ENCODE data around the gene KDM4B.

Gene KDM4B

DNA sequence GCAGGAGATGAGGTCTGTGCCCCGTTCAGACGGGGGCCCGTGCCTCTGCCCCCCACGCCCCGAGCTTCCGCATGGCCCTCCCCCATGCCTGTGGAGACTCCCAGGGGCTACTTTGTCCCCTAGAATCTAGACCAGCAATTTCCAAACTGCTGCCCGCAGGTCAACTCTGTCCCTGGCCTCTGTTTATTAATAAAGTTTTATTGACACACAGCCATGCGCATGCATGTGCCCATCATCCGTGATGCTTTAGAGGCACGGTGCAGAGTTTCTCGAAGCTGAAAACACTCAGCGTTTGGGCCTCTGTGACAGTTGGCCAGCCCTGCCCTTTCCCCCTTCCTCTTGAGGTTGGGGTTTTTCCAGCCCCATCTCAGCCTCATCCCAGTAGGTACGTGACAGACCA is 140.0 kb downstream of the KDM4B start:
- H3K4me3 ChIP-seq (ENCODE audit: low read depth, low read length), result no peak overlapping the region
- H3K27me3 ChIP-seq (replicated peaks), result no peaks in the 10 kb centered on the region
- no peaks in the 10 kb centered on the region for H3K36me3 ChIP-seq (replicated peaks)
- no peak for DNase-seq
- in situ Hi-C loops (cut with HindIII; ENCODE audit: low pct_ligation_motif_present, low sequenced_read_pairs), result no loop called here
- no peak overlapping the region for H3K27ac ChIP-seq
- TF ChIP-seq, protein P1, sequence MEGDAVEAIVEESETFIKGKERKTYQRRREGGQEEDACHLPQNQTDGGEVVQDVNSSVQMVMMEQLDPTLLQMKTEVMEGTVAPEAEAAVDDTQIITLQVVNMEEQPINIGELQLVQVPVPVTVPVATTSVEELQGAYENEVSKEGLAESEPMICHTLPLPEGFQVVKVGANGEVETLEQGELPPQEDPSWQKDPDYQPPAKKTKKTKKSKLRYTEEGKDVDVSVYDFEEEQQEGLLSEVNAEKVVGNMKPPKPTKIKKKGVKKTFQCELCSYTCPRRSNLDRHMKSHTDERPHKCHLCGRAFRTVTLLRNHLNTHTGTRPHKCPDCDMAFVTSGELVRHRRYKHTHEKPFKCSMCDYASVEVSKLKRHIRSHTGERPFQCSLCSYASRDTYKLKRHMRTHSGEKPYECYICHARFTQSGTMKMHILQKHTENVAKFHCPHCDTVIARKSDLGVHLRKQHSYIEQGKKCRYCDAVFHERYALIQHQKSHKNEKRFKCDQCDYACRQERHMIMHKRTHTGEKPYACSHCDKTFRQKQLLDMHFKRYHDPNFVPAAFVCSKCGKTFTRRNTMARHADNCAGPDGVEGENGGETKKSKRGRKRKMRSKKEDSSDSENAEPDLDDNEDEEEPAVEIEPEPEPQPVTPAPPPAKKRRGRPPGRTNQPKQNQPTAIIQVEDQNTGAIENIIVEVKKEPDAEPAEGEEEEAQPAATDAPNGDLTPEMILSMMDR (IDR thresholded peaks at IDR 0.05; ENCODE audit: low read depth, low read length, missing control alignments), result no peak

DNA sequence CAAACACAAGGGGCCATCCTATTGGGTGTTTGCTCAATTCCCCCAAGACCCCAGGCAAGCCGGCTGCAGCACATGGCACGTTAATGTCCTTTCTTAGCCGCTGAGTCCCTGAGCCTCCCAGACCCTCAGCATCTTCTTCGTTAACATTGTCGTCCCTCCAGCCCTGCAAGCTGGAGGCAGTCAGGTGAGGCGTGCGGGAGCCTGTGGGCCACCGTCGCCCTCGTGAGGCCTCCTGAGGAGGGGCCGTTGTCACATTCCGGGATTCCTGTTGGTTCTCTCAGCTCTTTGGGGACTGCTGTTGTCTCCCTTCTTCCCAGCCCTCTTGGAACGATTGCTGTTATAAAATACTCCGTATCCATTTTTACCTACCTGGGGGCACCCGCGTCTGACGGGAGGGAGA is 140.6 kb downstream of the KDM4B start:
- TF ChIP-seq, protein P1 (IDR thresholded peaks at IDR 0.05; ENCODE audit: low read depth, low read length, missing control alignments), result no peak
- no peaks in the 10 kb centered on the region for H3K36me3 ChIP-seq (replicated peaks)
- H3K27me3 ChIP-seq (replicated peaks), result no peaks in the 10 kb centered on the region
- in situ Hi-C loops (cut with HindIII; ENCODE audit: low pct_ligation_motif_present, low sequenced_read_pairs), result no loop called here
- no peak for DNase-seq
- H3K27ac ChIP-seq, result no peak overlapping the region
- H3K4me3 ChIP-seq (ENCODE audit: low read depth, low read length), result no peak overlapping the region

DNA sequence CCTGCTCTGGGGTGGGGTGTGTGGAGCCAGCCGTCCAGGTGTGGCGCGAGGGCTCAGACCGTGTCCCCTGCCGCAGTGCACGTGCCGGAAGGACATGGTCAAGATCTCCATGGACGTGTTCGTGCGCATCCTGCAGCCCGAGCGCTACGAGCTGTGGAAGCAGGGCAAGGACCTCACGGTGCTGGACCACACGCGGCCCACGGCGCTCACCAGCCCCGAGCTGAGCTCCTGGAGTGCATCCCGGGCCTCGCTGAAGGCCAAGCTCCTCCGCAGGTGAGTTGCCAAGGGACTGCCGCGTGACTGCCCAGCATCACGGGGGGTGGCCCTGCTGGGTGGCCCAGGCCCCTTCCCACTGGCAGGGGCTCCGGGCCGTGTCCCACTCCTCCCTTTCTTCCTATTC is 141.6 kb downstream of the KDM4B start:
- Histone ChIP-seq H3K4me3 (ENCODE audit: low read depth, low read length) (no peak overlapping the region), H3K27ac (no peak overlapping the region), H3K36me3 (replicated peaks) (no peaks in the 10 kb centered on the region), H3K27me3 (replicated peaks) (no peaks in the 10 kb centered on the region)
- no peak for DNase-seq
- TF ChIP-seq, protein P1 (IDR thresholded peaks at IDR 0.05; ENCODE audit: low read depth, low read length, missing control alignments), result no peak
- in situ Hi-C loops (cut with HindIII; ENCODE audit: low pct_ligation_motif_present, low sequenced_read_pairs), result no loop called here

DNA sequence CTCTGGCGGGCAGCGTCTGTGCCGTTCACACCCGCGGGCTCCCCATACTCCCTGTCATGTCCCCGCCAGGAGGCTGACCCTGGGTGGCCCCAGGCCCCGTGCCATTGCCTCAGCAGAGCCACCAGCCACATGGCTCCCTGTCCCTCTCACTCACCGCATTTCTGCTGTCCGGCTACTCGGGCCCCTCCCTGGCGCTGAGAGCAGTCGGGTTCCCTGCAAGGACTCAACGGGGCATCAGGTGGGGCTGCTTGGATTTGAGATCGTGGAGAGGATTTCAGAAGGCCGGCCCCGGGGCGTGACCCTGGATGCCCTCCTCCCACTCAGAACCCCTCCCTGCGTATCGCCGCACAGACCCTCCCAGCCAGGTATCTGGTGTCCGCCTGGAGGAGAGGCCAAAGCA is 142.1 kb downstream of the KDM4B start:
- DNase-seq, result no peak
- in situ Hi-C loops (cut with HindIII; ENCODE audit: low pct_ligation_motif_present, low sequenced_read_pairs), result no loop called here
- Histone ChIP-seq H3K27me3 (replicated peaks) (no peaks in the 10 kb centered on the region), H3K27ac (no peak overlapping the region), H3K4me3 (ENCODE audit: low read depth, low read length) (no peak overlapping the region), H3K36me3 (replicated peaks) (no peaks in the 10 kb centered on the region)
- TF ChIP-seq, protein P1 (IDR thresholded peaks at IDR 0.05; ENCODE audit: low read depth, low read length, missing control alignments), result no peak

DNA sequence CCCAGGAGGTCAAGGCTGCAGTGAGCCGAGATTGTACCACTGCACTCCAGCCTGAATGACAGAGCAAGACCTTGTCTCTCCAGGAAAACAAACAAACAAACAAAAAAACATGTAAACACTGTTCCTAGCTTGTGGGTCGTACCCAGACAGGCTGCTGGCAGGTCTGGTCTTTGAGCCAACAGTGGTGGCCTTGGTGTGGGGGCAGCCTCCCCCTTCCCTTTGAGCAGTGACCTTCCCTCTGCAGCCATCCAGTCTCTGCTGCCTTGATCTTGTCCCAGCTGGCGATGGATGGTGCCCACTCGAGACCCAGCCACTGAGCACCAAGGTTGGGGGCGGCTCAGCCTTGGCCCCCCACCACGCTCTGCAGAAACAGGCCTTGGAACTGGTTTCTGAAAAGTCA is 143.3 kb downstream of the KDM4B start:
- no peaks in the 10 kb centered on the region for H3K36me3 ChIP-seq (replicated peaks)
- H3K27ac ChIP-seq, result no peak overlapping the region
- DNase-seq, result no peak
- in situ Hi-C loops (cut with HindIII; ENCODE audit: low pct_ligation_motif_present, low sequenced_read_pairs), result no loop called here
- H3K27me3 ChIP-seq (replicated peaks), result no peaks in the 10 kb centered on the region
- TF ChIP-seq, protein P1 (IDR thresholded peaks at IDR 0.05; ENCODE audit: low read depth, low read length, missing control alignments), result no peak
- H3K4me3 ChIP-seq (ENCODE audit: low read depth, low read length), result no peak overlapping the region

Measured in brain microvascular endothelial cell (primary cell).